Sciatic nerve (tissue), 2 donors: ENCODE measurements around the gene ARHGEF16. TPM values are rescaled to one million over a fixed set of nuclear protein-coding genes. Genes with fewer than 3 reads are reported as not detected.
A peak's percentile ranks its signal among the peaks of the same experiment; 100 is the strongest.

Source experiments
- ATAC-seq: fragments of 200-7000 bp; cut with Tn5 transposase; one replicate; pipeline ENCODE4 v1.9.1; 2020; ENCODE audit warnings: mild to moderate bottlenecking, moderate library complexity
- DNase-seq: peaks from one replicate; pipeline ENCODE4 v3.0.0-alpha.2; 2020; ENCODE audit warnings: low spot score
- intact Hi-C: fragments of 100-400 bp; cut with DNase I; formaldehyde crosslinking; loops from one replicate; pipeline ENCODE4 v1.14.2; 2022
- total RNA-seq: library from RNA; stranded (reverse); fragmentation: NEBNext Ultra II Directional; extraction: Animal tissue kit (Norgen Biotek cat#: 25700); gene quantifications from one replicate; pipeline ENCODE4 v1.2.1, GENCODE V29; 2021
- donor health status: DM: no; HTN: no; CAD: no.
- donor health status: DM: no; HTN: no; CAD: no.

ARHGEF16 gene
- total RNA-seq, 1 donor from 2014 or later, result 20.6 TPM

DNA sequence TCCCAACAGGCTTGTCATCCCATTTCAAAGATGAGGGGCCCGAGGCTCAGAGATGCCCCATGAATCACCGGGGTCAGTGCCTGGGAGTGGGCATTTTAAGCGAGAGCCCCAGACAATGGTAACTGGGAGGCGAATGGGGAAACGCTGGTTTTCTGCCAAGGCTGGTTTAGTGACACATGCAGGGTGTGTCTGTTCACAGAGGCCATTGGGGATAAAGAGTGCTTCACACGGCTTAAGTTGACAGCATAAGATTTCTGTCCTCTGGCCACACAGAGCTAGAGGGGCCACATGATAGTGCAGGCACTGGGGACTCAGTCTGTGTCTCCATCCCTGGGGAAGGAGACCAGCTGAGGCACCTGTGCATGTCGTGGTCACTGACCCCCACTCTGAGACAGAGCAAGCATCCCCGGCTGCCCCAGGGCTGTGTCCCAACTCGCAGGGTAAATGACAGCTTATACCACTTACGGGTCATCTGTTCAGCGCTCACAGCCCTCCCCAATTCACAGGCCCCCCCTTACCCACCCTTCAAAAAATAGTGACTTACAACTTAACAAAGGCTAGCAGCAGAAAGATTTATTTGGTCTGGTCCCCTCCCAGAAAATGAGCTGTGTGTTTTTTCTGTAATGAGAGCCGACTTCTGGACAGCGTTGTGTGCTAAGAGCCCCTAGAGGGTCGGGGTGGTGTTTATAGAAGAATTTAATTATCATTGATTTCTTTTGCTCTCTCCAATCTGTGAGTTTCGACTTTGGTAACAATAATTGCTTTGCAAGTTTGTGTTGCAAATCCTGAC is 34.9 kb upstream of the ARHGEF16 start:
- ATAC-seq, result no peak

DNA sequence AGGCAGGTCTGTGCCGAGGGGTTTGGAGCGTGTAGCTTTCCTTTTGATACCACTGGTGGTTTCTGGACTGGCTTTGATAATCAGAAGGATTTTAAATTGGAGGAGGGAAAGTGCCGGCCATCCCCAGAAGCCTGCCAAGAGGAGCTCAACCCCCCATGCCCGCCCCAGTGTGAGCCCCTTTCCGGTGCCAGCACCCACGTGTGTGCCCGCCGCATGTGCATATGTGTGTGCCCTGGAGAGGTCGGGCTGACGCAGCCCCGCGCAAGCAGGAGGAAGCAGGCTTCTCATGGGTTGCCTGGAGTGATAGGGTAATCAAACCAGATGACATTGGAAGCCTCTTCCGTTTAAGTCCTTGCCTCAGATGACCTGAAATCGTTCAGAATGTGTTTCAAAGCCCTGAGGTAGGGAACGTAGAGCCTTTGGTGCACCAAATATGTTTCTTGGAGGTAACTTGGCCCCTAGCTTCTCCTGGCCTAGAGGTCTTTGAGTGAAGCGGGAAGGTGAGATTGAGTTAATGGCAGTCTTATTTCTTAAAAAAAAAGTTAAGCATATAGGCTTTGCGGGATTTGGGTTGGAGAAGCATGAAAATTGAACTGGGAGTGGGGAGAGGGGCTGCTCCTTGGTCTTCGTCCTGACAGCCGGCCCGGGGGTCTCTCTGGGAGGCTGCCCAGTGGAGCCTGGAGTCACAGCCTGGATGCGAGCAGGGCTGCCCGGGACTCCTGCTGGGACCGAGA is 34.1 kb upstream of the ARHGEF16 start:
- ATAC-seq, result no peak
- intact Hi-C loops, result no loop called here
- no peak for DNase-seq

More for the DNA sequence above, 34.9 kb upstream of the ARHGEF16 start:
- DNase-seq, result no peak
- intact Hi-C loops, result loop anchor here (10.0 kb wide), 2 partner anchors 135 to 595 kb away; no protein-coding TSS in a partner anchor

DNA sequence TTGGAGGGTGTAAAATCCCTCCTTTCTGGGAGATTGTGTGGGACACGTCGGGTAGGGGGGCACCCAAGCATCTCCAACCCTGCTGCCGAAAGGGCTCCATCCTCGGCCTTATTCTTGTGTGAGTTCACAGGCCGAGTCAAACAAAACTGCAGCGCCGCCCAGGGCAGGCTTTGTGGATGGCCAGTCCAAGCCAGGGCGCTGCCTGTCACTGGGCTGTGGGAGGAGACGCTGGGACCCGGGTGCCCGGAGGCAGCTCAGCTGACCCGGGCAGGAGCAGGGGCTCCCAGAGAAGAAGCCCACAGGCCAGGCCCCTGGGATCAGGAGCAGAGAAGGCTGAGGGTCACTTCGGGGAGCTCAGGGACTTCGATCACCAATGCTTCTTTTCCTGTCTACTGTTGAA is 31.8 kb upstream of the ARHGEF16 start:
- ATAC-seq, result no peak
- no peak for DNase-seq
- intact Hi-C loops, result no loop called here

DNA sequence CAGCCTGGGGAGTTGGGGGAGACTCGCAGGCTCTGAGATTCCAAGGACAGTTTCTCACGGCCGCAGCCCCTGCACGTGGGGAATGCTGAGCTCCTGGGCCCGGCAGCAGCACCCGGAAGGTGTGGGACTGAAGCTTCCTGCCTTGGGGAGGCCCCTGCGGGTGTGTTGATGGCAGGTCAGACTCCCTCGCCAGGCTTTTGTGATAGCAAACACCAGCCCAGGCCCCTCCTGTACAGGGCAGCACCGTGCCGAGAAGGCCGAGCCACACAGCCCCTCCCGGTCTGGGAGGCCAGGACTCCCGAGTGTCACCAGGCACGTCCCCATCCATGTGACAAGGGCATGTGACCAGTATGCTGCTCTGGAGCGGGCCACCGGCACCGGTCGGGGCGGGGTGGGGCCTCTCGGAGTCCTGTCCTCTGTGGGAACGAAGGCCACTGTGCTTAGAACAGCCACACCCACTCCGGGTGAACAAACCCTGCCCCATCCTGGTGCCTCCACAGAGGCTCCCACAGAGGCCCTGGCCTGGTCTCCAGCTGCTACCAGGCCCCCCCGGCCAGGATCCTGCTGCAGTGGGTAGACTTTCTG is 31.1 kb upstream of the ARHGEF16 start:
- intact Hi-C loops, result no loop called here
- DNase-seq (peak; percentile 76), ATAC-seq (peak; percentile 79)

DNA sequence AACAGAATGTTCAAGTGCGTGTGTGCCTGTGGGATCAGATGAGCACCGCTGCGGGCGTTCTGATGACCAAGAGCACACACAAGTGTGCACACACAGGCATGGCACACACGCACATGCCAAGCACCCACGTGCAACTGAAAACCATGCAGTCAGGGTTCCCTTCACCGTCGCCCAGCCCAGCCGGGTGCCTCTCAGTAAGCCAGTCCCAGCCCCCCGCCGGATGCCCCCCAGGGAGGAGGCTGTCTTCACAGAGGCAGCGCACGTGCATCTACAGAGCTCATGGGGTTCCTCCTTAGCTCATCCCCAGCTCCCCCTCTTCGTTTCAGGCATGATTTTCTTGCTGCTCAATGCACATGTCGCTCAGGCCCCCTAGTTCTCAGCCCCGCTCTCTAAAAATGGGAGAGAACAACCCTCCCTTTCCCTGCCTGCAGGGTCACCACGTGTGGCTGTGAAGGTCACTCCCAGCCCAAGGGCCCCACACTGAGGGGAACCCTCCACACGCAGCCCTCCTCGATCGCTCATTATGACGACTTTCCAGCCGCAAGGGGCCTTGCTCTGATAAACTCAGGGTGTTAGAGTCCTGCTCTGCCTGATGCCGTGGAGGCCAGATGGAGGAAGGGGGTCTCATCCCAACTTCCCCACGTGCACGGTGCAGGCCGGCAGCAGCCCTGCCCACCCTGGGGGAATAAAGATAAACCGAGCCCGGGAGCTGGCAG is 30.4 kb upstream of the ARHGEF16 start:
- peak; percentile 5 for ATAC-seq
- intact Hi-C loops, result no loop called here
- DNase-seq, result no peak

DNA sequence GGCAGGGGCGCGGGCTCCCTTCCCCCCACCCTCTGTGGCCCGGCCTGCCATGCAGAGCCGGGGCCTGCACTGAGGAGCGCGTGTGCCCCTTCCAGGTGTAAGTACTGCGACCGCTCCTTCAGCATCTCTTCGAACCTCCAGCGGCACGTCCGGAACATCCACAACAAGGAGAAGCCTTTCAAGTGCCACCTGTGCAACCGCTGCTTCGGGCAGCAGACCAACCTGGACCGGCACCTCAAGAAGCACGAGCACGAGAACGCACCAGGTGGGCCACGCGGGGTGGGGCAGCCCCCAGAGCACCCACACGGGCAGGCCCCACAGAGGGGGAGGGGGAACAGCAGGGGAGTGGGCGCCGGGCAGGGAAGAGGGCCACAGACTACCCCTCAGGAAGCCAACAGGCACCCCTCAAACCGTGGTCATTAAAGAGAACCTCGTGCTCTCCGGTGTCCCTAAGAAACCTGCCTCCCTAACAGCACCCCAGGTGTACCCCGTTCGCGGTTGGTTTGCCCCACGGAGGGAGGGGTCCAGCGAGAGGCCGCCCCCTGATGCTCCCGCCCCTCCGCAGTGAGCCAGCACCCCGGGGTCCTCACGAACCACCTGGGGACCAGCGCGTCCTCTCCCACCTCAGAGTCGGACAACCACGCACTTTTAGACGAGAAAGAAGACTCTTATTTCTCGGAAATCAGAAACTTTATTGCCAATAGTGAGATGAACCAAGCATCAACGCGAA is 28.8 kb upstream of the ARHGEF16 start:
- ATAC-seq (no peak), DNase-seq (no peak)
- intact Hi-C loops, result no loop called here

DNA sequence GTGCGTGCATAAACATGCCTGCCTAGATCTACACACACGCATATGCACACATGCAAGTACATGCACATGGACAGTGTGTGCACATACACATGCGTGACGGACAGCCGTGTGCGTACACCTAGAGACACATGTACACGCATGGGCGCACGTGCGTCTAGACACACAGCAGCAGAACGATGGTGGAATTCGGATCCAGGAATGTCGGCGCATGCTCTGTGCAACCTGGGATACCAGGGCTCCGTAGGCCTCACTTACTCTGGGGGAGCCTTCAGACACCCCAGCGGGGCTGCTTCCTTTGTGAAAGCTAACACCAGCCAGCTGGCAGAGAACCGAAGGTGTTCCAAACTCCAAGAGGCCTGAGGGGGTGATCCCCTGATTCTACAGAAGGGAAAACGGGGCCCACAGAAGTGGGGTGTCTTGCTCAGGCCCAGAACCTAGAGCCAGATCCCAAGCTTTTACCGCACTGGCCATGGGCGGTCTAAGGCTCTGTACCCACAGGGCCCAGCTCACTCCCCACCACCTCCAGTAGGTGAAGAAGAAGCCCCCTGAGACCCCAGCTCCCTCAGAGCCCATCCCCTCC is 27.4 kb upstream of the ARHGEF16 start:
- DNase-seq (no peak), ATAC-seq (no peak)
- intact Hi-C loops, result no loop called here

DNA sequence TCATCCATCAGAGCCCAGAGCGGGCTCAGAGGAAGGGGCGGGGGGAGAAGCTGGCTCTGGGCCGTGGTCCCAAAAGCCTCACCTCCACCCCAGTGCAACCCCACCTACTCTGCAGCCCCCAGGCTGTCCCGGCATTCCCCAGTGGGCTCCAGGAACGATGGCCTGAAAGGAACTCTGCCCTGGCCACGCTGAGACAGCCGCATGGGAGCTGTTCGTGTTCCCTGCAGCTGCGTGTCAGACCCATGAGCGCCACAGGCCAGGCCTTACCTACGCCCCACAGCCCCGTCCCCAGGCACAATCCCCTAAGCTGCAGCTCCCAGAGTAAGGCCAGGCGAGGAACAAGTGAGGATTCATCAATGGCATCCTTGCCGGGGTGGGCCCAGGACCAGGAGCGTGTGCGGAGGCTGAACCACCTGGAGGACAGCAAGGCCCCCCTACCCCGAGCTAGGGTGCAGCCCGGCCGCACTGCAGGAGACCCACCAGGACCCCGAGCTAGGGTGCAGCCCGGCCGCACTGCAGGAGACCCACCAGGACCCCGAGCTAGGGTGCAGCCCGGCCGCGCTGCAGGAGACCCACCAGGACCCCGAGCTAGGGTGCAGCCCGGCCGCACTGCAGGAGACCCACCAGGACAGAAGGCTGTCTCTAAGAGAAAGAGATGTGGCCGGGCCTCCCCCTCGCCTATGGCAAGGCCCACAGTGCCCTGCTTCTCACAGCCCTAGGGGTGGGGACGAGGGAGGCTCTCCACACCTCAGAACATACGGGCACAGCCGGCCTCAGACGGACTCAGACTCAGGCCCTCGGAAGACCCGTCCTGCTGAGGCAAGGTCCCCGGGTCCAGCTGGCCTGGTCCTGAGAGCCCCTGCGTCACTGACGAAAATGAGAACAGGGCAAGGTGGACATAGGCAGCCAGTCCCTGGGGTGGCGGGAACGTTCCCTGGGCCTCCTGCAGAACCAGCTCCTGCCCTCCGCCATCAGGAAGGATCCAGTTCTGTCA is 26.5 kb upstream of the ARHGEF16 start:
- intact Hi-C loops, result no loop called here
- ATAC-seq, result no peak
- no peak for DNase-seq

DNA sequence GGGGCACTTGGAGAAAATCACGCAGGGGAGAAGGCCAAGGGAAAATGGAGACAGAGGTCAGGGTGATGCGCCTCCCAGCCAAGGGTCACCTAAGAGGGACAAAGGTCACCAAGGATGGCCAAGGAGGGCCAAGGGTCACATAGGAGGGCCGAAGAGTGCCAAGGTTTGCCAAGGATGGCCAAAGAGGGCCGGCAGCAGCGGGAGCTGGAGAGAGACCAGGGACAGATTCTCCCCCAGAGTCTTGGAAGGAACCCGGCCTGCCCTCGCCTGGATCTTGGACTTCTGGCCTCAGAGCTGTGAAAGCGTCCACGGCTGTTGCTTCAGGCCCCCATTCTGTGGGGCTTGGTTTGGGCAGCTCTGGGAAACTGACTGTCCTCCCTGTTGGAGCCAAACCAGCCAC is 25.6 kb upstream of the ARHGEF16 start:
- DNase-seq (no peak), ATAC-seq (no peak)
- intact Hi-C loops, result no loop called here

DNA sequence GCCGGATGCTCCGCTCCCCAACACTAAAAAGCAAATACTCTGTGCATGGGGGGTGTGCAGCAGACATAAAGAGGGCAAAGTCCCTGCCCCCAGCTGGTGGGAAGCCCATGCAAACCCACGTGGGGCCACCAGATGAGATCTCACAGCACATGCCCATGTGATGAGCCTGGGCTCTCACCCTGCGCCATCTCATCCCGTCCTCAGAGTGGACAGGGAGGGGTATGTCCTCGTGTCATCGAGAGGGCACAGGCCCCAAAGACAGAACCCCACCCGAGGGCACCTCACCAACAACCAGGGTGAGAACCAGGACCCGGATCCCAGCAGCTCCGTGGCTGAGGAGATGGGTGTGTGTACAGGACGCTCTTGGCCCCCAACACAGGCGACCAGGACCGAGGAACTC is 25.1 kb upstream of the ARHGEF16 start:
- intact Hi-C loops, result no loop called here
- no peak for DNase-seq
- no peak for ATAC-seq

DNA sequence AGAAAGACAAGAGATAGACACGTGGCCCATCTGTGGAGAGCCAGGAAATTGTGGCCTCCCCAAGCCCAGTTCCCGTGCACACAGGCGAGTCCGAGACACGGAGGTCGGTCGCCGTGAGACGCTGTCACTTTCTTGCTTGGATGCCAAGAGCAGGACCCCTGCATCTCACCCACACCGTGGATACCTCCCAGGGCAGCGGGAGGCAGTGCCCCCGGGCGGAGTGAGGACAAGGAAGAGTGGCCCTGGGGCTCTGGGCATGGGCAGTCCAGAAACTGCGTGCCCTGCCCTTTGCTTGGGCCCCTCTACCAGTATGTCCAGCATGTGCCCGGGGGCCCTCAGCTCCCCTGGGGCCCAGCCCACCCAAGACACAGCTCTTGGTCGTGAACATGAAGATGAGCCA is 24.7 kb upstream of the ARHGEF16 start:
- DNase-seq (no peak), ATAC-seq (no peak)
- intact Hi-C loops, result no loop called here

DNA sequence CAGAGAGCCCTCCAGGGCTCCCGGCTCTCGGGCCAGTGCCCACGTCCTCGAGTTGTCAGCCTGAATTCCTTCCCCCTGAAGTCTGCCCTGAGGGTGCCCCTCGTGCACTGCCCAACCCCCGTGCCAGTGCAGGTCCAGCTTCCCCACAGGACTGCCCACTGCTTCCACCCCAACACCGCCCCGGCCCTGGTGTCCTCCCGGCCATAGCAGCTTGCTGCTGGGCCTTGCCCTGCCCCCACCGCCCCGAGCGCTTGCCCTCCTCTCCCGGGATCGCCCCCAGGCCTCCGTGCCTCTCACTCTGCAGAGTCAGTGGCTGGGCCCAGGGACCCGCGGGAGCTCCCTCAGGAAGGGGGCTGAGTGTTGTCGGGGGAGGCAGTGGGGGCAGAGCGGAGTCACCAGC is 24.1 kb upstream of the ARHGEF16 start:
- intact Hi-C loops, result no loop called here
- no peak for ATAC-seq
- no peak for DNase-seq

DNA sequence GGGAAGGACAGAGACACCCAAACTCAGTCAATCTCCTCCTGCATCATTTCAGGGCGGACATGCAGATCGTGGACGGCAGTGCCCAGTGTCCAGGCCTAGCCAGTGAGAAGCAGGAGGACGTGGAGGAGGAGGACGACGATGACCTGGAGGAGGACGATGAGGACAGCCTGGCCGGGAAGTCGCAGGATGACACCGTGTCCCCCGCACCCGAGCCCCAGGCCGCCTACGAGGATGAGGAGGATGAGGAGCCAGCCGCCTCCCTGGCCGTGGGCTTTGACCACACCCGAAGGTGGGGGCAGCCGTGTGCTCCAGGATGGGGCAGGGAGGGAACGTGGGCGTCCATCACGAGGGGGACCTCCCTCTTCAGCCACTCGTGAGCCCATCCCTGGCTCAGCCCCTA is 23.6 kb upstream of the ARHGEF16 start:
- no peak for ATAC-seq
- DNase-seq, result no peak
- intact Hi-C loops, result no loop called here

DNA sequence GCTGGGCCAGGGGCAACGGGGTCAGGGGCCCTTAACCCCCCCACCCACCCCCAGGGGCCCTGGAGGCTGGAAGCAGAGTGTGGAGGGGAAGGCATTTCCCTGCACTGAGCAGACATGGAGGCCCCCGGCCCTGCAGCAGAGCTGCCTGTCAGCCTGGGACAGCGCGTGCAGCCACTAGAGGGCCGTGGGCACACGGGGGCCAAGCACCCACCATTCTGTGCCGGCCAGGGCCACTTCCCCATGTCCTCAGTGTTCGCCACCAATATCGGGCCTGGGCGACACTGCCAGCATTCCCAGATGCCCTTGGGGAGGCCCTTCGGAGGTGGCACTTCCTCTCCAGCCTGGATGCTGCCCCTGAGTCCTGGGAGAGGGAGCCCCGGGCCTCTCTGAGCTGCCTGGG is 23.2 kb upstream of the ARHGEF16 start:
- peak; percentile 33 for ATAC-seq
- intact Hi-C loops, result no loop called here
- no peak for DNase-seq

DNA sequence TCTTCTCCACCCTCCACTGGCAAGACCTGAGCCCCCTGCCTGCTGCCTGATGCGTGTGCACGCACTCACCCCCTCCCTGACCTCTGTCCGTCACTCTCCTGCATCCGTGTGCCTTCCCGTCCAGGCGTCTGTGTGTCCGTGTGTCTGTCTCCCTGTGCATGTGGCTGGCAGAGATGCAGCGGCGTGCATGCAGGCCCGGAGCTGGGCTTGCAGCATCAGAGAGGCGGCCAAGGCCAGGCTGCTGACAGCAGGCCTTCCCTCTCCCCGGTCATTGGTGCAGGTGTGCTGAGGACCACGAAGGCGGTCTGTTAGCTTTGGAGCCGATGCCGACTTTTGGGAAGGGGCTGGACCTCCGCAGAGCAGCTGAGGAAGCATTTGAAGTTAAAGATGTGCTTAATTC is 22.8 kb upstream of the ARHGEF16 start:
- DNase-seq (no peak), ATAC-seq (no peak)
- intact Hi-C loops, result loop anchor here (1.0 kb wide), 1 partner anchor 550 kb away; no protein-coding TSS in a partner anchor

DNA sequence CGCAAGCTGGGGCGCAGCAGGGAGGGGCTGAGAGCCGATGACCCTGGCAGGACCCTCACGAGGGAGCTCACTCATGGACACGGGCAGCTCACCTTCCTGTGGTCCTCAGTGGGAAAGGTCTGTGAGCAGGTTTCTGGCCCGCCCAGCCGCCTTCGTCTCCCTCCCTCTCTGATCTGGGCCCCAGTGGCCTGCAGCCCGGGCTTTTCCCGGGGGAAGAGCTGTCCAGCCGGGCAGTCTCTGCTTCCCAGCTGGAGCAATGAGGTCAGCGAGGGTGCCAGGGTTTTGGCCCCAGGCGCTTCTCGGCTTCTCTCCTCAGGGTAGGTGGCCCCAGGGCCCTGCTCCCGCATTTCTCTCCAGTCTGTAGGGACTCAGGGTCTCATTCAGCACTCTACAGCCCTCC is 22.2 kb upstream of the ARHGEF16 start:
- ATAC-seq (no peak), DNase-seq (no peak)
- intact Hi-C loops, result loop anchor here (1.0 kb wide), 1 partner anchor 551 kb away; no protein-coding TSS in a partner anchor

DNA sequence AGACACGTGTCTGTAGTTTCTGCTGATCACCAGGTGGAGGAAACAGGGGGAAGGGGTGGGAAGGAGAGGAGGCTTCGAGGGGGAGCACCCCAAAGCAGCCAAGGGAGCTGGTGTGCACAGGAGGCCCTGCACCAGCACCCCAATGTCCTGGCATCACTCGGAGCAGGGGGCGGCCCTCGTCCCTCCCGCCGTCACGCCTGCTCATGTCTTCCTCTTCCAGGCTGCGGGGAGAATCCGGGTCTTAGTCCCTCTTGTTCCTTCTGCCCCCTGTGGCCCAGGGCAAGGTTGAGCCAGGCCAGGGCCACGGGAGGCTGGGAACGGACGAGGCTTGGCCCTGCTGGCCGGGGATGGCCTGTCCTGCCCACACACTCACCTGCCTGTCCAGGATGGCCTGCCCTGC is 21.4 kb upstream of the ARHGEF16 start:
- DNase-seq (no peak), ATAC-seq (no peak)
- intact Hi-C loops, result no loop called here
